Activated T-helper 1 cell treated with Interleukin-2 at 50 U/mL for 16 hours (primary cell): ENCODE results near the gene NPTXR.
"Not testable (repeated sequence)": the region's sequence is repeated elsewhere in the genome, so short reads cannot be mapped to it uniquely, and the experiment has no call there.

ENCODE experiments used
- DNase-seq: peaks from one replicate; pipeline ENCODE4 v3.0.0-alpha.2; 2020; ENCODE audit warnings: low read depth

Gene NPTXR

GRCh38 chr22:38831166-38831945 lies 12.5 kb downstream of the NPTXR start:
- DNase-seq: no peak

- DNase-seq: no peak
These were observed 13.1 kb downstream of the NPTXR start for GRCh38 chr22:38830845-38831108.

GRCh38 chr22:38830026-38830844 lies 13.6 kb downstream of the NPTXR start:
- no peak for DNase-seq

GRCh38 chr22:38829485-38829884 lies 14.3 kb downstream of the NPTXR start:
- DNase-seq: no peak

- DNase-seq: no peak
These were observed 15.1 kb downstream of the NPTXR start for GRCh38 chr22:38828616-38829205.

GRCh38 chr22:38828191-38828590 lies 15.6 kb downstream of the NPTXR start:
- no peak for DNase-seq

- DNase-seq: no peak
These were observed 16.3 kb downstream of the NPTXR start for GRCh38 chr22:38827510-38827909.

- no peak for DNase-seq
These were observed 17.0 kb downstream of the NPTXR start for GRCh38 chr22:38826801-38827200.

GRCh38 chr22:38826386-38826785 lies 17.4 kb downstream of the NPTXR start:
- no peak for DNase-seq

GRCh38 chr22:38824585-38824984 lies 19.2 kb downstream of the NPTXR start:
- no peak for DNase-seq

- DNase-seq: no peak
These were observed 20.2 kb downstream of the NPTXR start for GRCh38 chr22:38823637-38824036.

GRCh38 chr22:38823076-38823475 lies 20.8 kb downstream of the NPTXR start:
- no peak for DNase-seq

- no peak for DNase-seq
These were observed 23.8 kb downstream of the NPTXR start for GRCh38 chr22:38820020-38820419.

GRCh38 chr22:38819387-38819940 lies 24.4 kb downstream of the NPTXR start:
- DNase-seq: no peak

GRCh38 chr22:38817196-38817595 lies 26.6 kb downstream of the NPTXR start:
- DNase-seq: no peak

GRCh38 chr22:38815842-38816241 lies 28.0 kb downstream of the NPTXR start:
- no peak for DNase-seq

- no peak for DNase-seq
These were observed 32.6 kb downstream of the NPTXR start for GRCh38 chr22:38811241-38811640.

- not testable (repeated sequence) for DNase-seq
These were observed 38.7 kb downstream of the NPTXR start for GRCh38 chr22:38805041-38805593.

GRCh38 chr22:38802671-38803121 lies 41.1 kb downstream of the NPTXR start:
- DNase-seq: no peak

- DNase-seq: no peak
These were observed 44.4 kb downstream of the NPTXR start for GRCh38 chr22:38799265-38800002.

GRCh38 chr22:38798496-38798895 lies 45.3 kb downstream of the NPTXR start:
- no peak for DNase-seq
